ENCODE measurements around the gene ACSM4.
"Not testable (repeated sequence)": the region's sequence is repeated elsewhere in the genome, so short reads cannot be mapped to it uniquely, and the experiment has no call there.

Gene ACSM4

GRCh38 chr12:7337790-7338189, 33.9 kb downstream of the ACSM4 start:
- DNase-seq, result not testable (repeated sequence)

GRCh38 chr12:7339675-7340074, 35.8 kb downstream of the ACSM4 start:
- peak; percentile 1 for DNase-seq

- no peak for DNase-seq
Measured at GRCh38 chr12:7344833-7345606, 41.1 kb downstream of the ACSM4 start.

- peak; percentile 17 for DNase-seq
Measured at GRCh38 chr12:7346551-7347225, 42.8 kb downstream of the ACSM4 start.

GRCh38 chr12:7349418-7349817, 45.5 kb downstream of the ACSM4 start:
- no peak for DNase-seq

GRCh38 chr12:7351177-7351576, 47.3 kb downstream of the ACSM4 start:
- no peak for DNase-seq

- no peak for DNase-seq
Measured at GRCh38 chr12:7352661-7353060, 48.8 kb downstream of the ACSM4 start.

GRCh38 chr12:7354529-7354928, 50.7 kb downstream of the ACSM4 start:
- DNase-seq, result no peak

- DNase-seq, result no peak
Measured at GRCh38 chr12:7361265-7361664, 57.4 kb downstream of the ACSM4 start.

- DNase-seq, result no peak
Measured at GRCh38 chr12:7362734-7363133, 58.9 kb downstream of the ACSM4 start.

- no peak for DNase-seq
Measured at GRCh38 chr12:7369274-7369729, 65.4 kb downstream of the ACSM4 start.

- DNase-seq, result no peak
Measured at GRCh38 chr12:7373226-7373625, 69.4 kb downstream of the ACSM4 start.

- DNase-seq, result no peak
Measured at GRCh38 chr12:7374423-7375144, 70.7 kb downstream of the ACSM4 start.

GRCh38 chr12:7375145-7375543, 71.3 kb downstream of the ACSM4 start:
- no peak for DNase-seq

- DNase-seq, result no peak
Measured at GRCh38 chr12:7376196-7376595, 72.3 kb downstream of the ACSM4 start.
